Stimulated activated CD8-positive, alpha-beta memory T cell treated with anti-CD3 and anti-CD28 coated beads, Interleukin-2, amount 100 ng/mL, for 48 hours (primary cell): ENCODE results near the gene TRIM6.
"Not testable (repeated sequence)": the region's sequence is repeated elsewhere in the genome, so short reads cannot be mapped to it uniquely, and the experiment has no call there.

Source experiments
- DNase-seq, 2 donors: peaks; one replicate each; pipeline ENCODE4 v3.0.0-alpha.2; 2020; ENCODE audit warnings: low read depth in 2 of 2

The TRIM6 gene, protein sequence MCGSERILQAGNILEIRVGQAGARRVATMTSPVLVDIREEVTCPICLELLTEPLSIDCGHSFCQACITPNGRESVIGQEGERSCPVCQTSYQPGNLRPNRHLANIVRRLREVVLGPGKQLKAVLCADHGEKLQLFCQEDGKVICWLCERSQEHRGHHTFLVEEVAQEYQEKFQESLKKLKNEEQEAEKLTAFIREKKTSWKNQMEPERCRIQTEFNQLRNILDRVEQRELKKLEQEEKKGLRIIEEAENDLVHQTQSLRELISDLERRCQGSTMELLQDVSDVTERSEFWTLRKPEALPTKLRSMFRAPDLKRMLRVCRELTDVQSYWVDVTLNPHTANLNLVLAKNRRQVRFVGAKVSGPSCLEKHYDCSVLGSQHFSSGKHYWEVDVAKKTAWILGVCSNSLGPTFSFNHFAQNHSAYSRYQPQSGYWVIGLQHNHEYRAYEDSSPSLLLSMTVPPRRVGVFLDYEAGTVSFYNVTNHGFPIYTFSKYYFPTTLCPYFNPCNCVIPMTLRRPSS

DNA sequence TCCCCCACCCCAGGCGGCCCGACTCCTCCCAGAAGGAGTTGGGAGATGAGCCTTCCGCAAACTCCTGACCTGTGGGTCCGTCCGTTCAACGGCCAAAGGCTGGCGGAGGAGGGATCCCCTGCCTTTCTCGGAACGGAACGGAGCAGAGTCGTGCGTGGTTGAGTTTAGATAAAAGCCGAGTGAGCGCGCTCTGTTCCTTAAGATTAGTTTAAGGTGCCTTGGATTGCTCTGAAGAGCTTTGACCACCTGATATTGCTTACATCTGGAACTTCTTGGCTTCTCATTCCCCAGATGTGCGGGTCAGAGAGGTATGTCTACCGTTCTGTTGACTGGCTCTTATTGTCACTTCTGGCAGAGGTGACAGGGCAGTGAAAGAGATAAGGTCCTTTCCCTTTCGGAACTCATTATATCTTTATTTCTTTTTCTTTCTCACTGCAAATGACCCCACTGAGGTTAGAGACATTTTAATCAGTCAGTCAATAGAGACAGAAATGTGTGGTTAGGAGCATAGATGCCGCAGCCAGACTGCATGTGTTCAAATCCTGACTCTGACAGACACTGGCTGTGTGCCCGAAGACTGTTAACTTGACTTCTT lies at the start of gene TRIM6:
Gene TRIM6 (plus strand): TSS at position 31 of the 595 bp plus-strand sequence. CDS start 261 bp downstream, at position 292.
- DNase-seq, result no peak

- DNase-seq, result no peak
These were observed 48.5 kb upstream of the TRIM6 start for GRCh38 chr11:5547982-5548381.

DNA sequence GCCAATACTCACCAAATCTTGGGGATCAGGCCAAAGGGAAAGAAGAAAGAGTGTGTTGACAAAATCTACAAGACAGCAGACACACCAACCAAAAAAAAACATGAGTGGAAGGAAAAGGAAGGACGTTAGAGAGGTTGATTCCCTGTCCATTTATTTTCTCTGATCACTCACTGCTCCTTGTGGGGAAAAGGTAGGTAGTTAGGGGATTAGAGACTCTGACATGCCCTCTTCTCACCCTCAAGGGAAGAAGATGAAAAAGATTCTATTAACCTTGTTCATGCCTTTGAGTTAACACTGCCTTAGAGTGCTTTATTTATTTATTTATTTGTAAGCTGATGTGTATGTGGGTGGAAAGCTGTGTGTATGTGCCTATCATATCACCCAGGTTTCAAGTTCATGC lies 48.0 kb upstream of the TRIM6 start, which contains the start of gene OR52H1:
Gene OR52H1 (minus strand): TSS at position 101 of the 400 bp plus-strand sequence. CDS start 3,035 bp downstream, outside the sequence.
- no peak for DNase-seq

DNA sequence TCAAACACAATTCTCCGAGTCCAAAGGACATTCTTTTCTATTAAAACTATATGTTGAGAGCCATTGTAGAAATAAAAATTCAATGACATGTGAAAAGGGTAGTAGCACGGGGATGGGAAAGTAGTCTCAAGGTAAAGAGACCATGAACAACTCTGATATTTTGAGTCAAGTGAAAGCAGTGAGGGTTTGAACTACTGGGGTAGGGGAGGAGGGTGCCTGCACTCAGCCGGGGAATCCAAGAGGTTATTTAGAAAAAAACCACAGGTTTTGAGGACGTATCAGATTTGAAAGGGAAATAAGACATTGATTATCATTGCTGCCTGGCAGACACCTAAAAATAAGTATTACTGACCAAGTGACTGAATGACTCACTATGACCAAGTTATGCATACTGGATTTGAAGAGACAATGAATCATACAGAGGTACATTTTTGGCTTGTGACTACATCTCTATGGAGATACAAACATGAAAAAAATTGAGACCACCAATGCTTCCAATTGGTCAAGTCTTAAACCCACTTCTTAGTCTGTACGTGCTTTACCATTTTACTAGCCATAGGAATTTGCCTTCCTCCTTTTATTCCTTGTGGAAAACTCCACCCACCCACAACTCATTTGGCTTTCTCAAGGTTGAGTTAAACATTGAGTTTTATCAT lies 45.9 kb upstream of the TRIM6 start:
- DNase-seq, result no peak

DNA sequence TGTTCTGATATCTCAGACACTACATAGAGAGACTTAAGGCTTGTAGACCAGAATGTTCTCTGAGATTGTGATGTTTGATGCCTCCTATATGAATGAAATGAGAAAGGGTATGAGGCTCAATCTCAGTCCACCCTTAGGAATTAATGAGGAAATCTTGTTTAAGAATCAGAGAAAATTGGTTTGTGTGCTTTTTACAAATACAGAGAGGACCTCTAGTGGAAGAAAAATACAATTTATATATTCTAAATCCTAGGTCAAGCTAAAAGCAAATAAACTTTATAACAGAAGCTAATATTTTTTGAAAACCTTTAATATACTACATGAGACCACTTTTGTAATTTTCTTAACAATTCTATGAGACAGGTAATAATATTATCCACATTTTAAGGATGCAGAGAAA lies 43.1 kb upstream of the TRIM6 start:
- no peak for DNase-seq

- DNase-seq, result no peak
These were observed 39.7 kb upstream of the TRIM6 start for GRCh38 chr11:5556596-5557188.

DNA sequence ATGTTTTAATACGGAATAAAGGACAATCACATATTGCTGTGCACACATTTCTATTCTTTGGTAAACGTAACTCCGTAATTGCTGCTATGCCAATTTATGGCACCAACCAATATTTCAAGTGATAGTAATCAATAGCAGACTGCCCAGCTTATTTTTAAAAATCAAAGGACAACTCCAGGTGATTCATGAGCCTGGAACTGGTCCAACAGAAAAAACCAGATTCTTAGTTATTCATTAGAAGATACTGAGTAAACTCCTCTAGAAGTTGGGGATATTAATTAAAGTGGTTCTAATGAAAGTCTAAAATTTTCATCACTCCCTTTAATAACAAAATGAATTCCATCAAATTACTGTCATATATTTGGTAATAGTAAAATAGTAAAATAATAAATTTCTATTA lies 38.7 kb upstream of the TRIM6 start:
- no peak for DNase-seq

GRCh38 chr11:5564259-5565019 lies 32.0 kb upstream of the TRIM6 start:
- DNase-seq, result no peak

DNA sequence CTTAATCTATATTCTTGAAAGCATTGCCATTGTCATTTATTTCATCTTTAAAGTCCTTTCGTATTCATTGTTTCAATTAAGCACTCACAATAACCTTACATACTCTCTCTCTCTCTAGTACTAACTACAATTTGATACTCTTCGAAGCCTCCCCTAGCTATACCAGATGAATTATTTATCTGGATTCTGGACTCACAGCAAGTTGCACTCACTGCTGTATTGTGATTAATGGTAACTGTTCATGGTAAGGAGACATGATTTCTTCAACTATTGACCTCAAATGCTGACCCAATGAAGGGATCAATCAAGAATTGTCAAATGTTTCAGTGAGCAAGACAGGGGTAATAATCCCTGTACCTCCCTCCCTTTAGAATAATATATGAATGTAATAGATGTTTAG lies 21.8 kb upstream of the TRIM6 start:
- no peak for DNase-seq

GRCh38 chr11:5575152-5575551 lies 21.3 kb upstream of the TRIM6 start:
- DNase-seq, result no peak

DNA sequence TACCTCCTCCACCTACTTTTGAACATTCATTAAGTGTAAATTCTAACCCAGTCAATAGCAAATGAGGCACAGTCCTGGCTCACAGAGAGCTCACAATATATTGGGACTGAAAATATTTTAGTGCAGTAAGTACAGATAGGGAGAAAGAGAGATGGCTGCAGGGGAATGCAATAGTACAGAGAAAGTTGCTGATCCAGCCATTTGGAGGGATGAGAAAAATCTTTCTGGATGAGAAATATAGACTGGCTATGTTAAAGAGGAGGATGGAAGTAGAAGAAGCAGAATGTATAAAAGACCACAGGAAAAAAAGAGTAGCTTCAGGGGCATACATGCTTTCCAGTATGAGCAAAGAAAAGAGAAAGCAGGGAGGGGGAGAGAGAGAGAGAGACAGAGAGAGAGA lies 19.3 kb upstream of the TRIM6 start:
- no peak for DNase-seq

- DNase-seq, result no peak
These were observed 15.9 kb upstream of the TRIM6 start, which contains the start of gene OR52B6 for GRCh38 chr11:5580577-5580976. Gene OR52B6, plus strand, starts transcription at chr11:5580877. Its CDS starts 0 bp downstream, at chr11:5580877.

DNA sequence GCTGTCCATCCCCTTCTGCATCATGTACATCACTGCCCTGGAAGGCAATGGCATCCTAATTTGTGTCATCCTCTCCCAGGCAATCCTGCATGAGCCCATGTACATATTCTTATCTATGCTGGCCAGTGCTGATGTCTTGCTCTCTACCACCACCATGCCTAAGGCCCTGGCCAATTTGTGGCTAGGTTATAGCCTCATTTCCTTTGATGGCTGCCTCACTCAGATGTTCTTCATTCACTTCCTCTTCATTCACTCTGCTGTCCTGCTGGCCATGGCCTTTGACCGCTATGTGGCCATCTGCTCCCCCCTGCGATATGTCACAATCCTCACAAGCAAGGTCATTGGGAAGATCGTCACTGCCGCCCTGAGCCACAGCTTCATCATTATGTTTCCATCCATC lies 15.4 kb upstream of the TRIM6 start:
- no peak for DNase-seq

- DNase-seq, result not testable (repeated sequence)
These were observed 12.0 kb upstream of the TRIM6 start for GRCh38 chr11:5584458-5584857.

DNA sequence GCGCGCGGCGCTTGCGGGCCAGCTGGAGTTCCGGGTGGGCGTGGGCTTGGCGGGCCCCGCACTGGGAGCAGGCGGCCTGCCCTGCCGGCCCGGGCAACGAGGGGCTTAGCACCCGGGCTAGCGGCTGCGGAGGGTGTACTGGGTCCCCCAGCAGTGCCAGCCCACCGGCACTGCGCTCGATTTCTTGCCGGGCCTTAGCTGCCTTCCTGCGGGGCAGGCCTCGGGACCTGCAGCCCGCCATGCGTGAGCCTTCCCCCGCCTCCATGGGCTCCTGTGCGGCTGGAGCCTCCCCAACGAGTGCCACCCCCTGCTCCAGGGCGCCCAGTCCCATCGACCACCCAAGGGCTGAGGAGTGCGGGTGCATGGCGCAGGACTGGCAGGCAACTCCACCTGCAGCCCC lies 6.5 kb upstream of the TRIM6 start:
- not testable (repeated sequence) for DNase-seq

- no peak for DNase-seq
These were observed 4.8 kb upstream of the TRIM6 start for GRCh38 chr11:5591613-5592012.

DNA sequence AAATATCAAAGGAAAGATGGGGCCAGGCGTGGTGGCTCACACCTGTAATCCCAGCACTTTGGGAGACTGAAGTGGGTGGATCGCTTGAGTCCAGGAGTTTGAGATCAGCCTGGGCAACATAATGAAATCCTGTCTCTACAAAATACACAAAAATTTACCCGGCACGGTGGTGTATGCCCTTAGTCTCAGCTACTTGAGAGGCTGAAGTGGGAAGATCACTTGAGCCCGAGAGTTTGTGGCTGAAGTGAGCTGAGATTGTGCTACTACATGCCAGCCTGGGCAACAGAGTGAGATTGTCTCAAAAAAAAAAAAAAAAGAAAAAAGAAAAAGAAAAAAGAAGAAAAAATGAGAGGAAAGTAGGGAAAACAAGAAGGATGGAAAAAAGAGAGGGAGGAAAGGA lies 3.8 kb upstream of the TRIM6 start:
- DNase-seq, result no peak

- DNase-seq, result no peak
These were observed 3.3 kb upstream of the TRIM6 start for GRCh38 chr11:5593146-5593545.

GRCh38 chr11:5597953-5598352 lies 1.5 kb downstream of the TRIM6 start:
- no peak for DNase-seq

GRCh38 chr11:5600374-5600851 lies 4.0 kb downstream of the TRIM6 start:
- DNase-seq, result peak; percentile 12 to 36

GRCh38 chr11:5602791-5603190 lies 6.4 kb downstream of the TRIM6 start:
- DNase-seq, result not testable (repeated sequence)
